WTC11 (cell line): ENCODE measurements around the gene VCPKMT. TPM values are rescaled to one million over a fixed set of nuclear protein-coding genes. Genes with fewer than 3 reads are reported as not detected.

Source experiments
- ATAC-seq: fragments of 200-7000 bp; cut with Tn5 transposase; 2 replicates; pipeline ENCODE4 v1.10.0; 2021; ENCODE audit warnings: mild to moderate bottlenecking, moderate library complexity
- CTCF ChIA-PET: fragments of 300-600 bp; sonication (Branson Sonifier 250); formaldehyde crosslinking; loops from one replicate; lab custom pipeline; 2021; ENCODE audit warnings: antibody characterized with exemption; lab: Charles Lee
- POLR2A ChIA-PET: fragments of 350-600 bp; sonication (Branson Sonifier 250); formaldehyde crosslinking; loops from one replicate; lab custom pipeline; 2021; ENCODE audit warnings: antibody characterized with exemption; lab: Charles Lee
- DNase-seq: peaks from one replicate; pipeline ENCODE4 v3.0.0; 2021; ENCODE audit warnings: low spot score
- H3K27ac Mint-ChIP-seq: 2 replicates; pipeline ENCODE4 v1.8.0; 2021; ENCODE audit warnings: mixed read lengths
- H3K27me3 Mint-ChIP-seq: 2 replicates; pipeline ENCODE4 v1.8.0; 2021; ENCODE audit warnings: low read depth, mild to moderate bottlenecking, moderate library complexity, mixed read lengths
- H3K36me3 Mint-ChIP-seq: 2 replicates; pipeline ENCODE4 v1.8.0; 2021; ENCODE audit warnings: mixed read lengths
- H3K4me1 Mint-ChIP-seq: 2 replicates; pipeline ENCODE4 v1.8.0; 2022; ENCODE audit warnings: mixed read lengths
- H3K4me3 Mint-ChIP-seq: 2 replicates; pipeline ENCODE4 v1.8.0; 2021; ENCODE audit warnings: mild to moderate bottlenecking, moderate library complexity, mixed read lengths
- H3K9me3 Mint-ChIP-seq: 2 replicates; pipeline ENCODE4 v1.8.0; 2021; ENCODE audit warnings: mixed read lengths
- GRHL2 ChIP-seq: fragments of 250-450 bp; sonication (Bioruptor Pico); IDR thresholded peaks from 2 replicates; pipeline ENCODE4 v1.8.0; 2022; ENCODE audit warnings: mild to moderate bottlenecking, moderate library complexity; ENCODE audit not compliant: insufficient replicate concordance, severe bottlenecking
- IRF2 ChIP-seq: sonication (generic); formaldehyde crosslinking; IDR thresholded peaks from 2 replicates; pipeline ENCODE4 v1.8.0; 2022; ENCODE audit warnings: low read depth, missing genetic modification reagents, borderline replicate concordance
- NFATC4 ChIP-seq: fragments of 250-450 bp; sonication (Bioruptor Pico); IDR thresholded peaks from 2 replicates; pipeline ENCODE4 v1.9.0; 2021; ENCODE audit warnings: mild to moderate bottlenecking
- NFE2L1 ChIP-seq: sonication (generic); formaldehyde crosslinking; IDR thresholded peaks from 2 replicates; pipeline ENCODE4 v1.8.1; 2023; ENCODE audit warnings: missing genetic modification reagents
- NFYB ChIP-seq: sonication (generic); formaldehyde crosslinking; conservative IDR thresholded peaks from 2 replicates; pipeline ENCODE4 v1.8.0; 2022; ENCODE audit warnings: low read depth, missing genetic modification reagents
- NR1H2 ChIP-seq: sonication (generic); formaldehyde crosslinking; IDR thresholded peaks from 2 replicates; pipeline ENCODE4 v1.9.0; 2021; ENCODE audit warnings: mild to moderate bottlenecking, moderate library complexity, missing genetic modification reagents
- NR3C1 ChIP-seq: sonication (generic); formaldehyde crosslinking; conservative IDR thresholded peaks from 2 replicates; pipeline ENCODE4 v1.8.1; 2023; ENCODE audit warnings: low read depth, mild to moderate bottlenecking, missing genetic modification reagents
- OVOL2 ChIP-seq: fragments of 250-450 bp; sonication (Bioruptor Pico); IDR thresholded peaks from 2 replicates; pipeline ENCODE4 v1.9.0; 2021; ENCODE audit warnings: mild to moderate bottlenecking, borderline replicate concordance
- PRRX2 ChIP-seq: fragments of 250-450 bp; sonication (Bioruptor Pico); IDR thresholded peaks from 2 replicates; pipeline ENCODE4 v1.8.0; 2021; ENCODE audit warnings: mild to moderate bottlenecking
- RORB ChIP-seq: fragments of 250-450 bp; sonication (Bioruptor Pico); IDR thresholded peaks from 2 replicates; pipeline ENCODE4 v1.9.0; 2021; ENCODE audit warnings: mild to moderate bottlenecking
- SMAD4 ChIP-seq: sonication (generic); formaldehyde crosslinking; IDR thresholded peaks from 2 replicates; pipeline ENCODE4 v1.8.0; 2022; ENCODE audit warnings: mild to moderate bottlenecking, missing genetic modification reagents
- SOX15 ChIP-seq: fragments of 250-450 bp; sonication (Bioruptor Pico); IDR thresholded peaks from 2 replicates; pipeline ENCODE4 v1.9.0; 2021; ENCODE audit warnings: mild to moderate bottlenecking
- TP53 ChIP-seq: sonication (generic); formaldehyde crosslinking; IDR thresholded peaks from 2 replicates; pipeline ENCODE4 v1.8.1; 2023; ENCODE audit warnings: mild to moderate bottlenecking, missing genetic modification reagents
- USF2 ChIP-seq: sonication (generic); formaldehyde crosslinking; IDR thresholded peaks from 2 replicates; pipeline ENCODE4 v1.8.1; 2023; ENCODE audit warnings: mild to moderate bottlenecking, missing genetic modification reagents, moderate library complexity
- ZBTB21 ChIP-seq: sonication (generic); formaldehyde crosslinking; IDR thresholded peaks from 2 replicates; pipeline ENCODE4 v1.8.1; 2023; ENCODE audit warnings: mild to moderate bottlenecking, missing genetic modification reagents, borderline replicate concordance
- ZNF138 ChIP-seq: sonication (generic); formaldehyde crosslinking; conservative IDR thresholded peaks from 2 replicates; pipeline ENCODE4 v1.8.1; 2022; ENCODE audit warnings: mild to moderate bottlenecking, moderate library complexity, missing genetic modification reagents
- ZNF219 ChIP-seq: sonication (generic); formaldehyde crosslinking; IDR thresholded peaks from 2 replicates; pipeline ENCODE4 v1.8.0; 2023; ENCODE audit warnings: missing genetic modification reagents, mild to moderate bottlenecking, borderline replicate concordance
- ZNF281 ChIP-seq: sonication (generic); formaldehyde crosslinking; IDR thresholded peaks from 2 replicates; pipeline ENCODE4 v1.8.0; 2023; ENCODE audit warnings: mild to moderate bottlenecking, missing genetic modification reagents
- ZNF396 ChIP-seq: fragments of 250-450 bp; sonication (Bioruptor Pico); IDR thresholded peaks from 2 replicates; pipeline ENCODE4 v1.8.0; 2021; ENCODE audit warnings: mild to moderate bottlenecking, moderate library complexity, borderline replicate concordance
- ZNF416 ChIP-seq: fragments of 250-450 bp; sonication (Bioruptor Pico); IDR thresholded peaks from 2 replicates; pipeline ENCODE4 v1.9.0; 2021; ENCODE audit warnings: mild to moderate bottlenecking, inconsistent platforms
- total RNA-seq: library from RNA; stranded (reverse); gene quantifications from 3 replicates; pipeline ENCODE4 v1.2.3, GENCODE V29; 2021
- TF ChIP-seq, protein P1 (sequence below): sonication (generic); formaldehyde crosslinking; IDR thresholded peaks from 2 replicates; pipeline ENCODE4 v1.8.0; 2022; ENCODE audit warnings: mild to moderate bottlenecking, missing genetic modification reagents
- TF ChIP-seq, protein P2 (sequence below): sonication (generic); formaldehyde crosslinking; IDR thresholded peaks from 2 replicates; pipeline ENCODE4 v1.8.1; 2022; ENCODE audit warnings: missing genetic modification reagents, borderline replicate concordance
- TF ChIP-seq, protein P3 (sequence below): sonication (generic); formaldehyde crosslinking; IDR thresholded peaks from 2 replicates; pipeline ENCODE4 v1.8.1; 2023; ENCODE audit warnings: mild to moderate bottlenecking, missing genetic modification reagents

Gene VCPKMT
- total RNA-seq, 1 experiment from 2014 or later, result 11.5 TPM

DNA sequence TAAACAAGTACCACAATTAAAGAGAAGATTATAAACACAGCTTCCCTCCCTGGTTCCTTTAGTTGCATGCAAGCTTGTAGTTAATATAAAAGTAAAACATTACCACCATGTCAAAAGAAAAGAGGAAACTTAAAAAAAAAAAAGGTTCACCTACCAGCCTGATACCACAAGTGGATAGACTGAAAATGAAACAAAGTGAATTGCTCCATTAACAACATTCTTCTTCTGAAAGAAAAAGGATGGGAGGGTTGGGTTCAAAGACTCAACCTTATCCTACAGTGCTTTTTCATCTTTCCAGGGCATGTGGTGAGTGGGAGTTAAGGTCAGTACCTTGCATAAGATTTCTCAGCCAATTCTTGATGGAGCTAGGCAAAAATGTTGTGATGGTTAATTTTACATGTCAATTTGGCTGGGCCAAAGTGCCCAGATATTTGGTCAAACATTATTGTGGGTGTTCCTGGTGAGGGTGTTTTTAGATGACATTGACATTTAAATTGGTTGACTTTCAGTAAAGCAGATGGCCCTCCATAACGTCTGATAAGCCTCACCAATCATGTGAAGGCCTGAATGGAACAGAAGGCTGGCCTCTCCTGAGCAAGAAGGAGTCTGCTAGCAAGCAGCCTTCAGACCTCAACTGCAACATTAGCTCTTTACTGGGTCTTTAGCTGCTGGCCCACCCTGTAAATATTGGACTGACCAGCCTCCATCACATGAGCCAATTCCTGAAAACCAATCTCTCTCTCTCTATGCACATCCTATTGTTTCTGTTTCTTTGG, 28.8 kb downstream of the VCPKMT start (continued):
- no peak for TF ChIP-seq USF2 (CRISPR knock-in tag)
- no peak for TF ChIP-seq TP53 (CRISPR knock-in tag)
- no peak for TF ChIP-seq ZNF396 (CRISPR knock-in tag)
- TF ChIP-seq NFYB, result no peak
- TF ChIP-seq, protein P1, sequence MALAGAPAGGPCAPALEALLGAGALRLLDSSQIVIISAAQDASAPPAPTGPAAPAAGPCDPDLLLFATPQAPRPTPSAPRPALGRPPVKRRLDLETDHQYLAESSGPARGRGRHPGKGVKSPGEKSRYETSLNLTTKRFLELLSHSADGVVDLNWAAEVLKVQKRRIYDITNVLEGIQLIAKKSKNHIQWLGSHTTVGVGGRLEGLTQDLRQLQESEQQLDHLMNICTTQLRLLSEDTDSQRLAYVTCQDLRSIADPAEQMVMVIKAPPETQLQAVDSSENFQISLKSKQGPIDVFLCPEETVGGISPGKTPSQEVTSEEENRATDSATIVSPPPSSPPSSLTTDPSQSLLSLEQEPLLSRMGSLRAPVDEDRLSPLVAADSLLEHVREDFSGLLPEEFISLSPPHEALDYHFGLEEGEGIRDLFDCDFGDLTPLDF (CRISPR knock-in tag), result no peak
- no peak for TF ChIP-seq NR3C1
- no peak for TF ChIP-seq RORB (CRISPR knock-in tag)
- no peak for TF ChIP-seq NR1H2 (CRISPR knock-in tag)
- no peak for TF ChIP-seq ZNF138
- no peak for TF ChIP-seq ZNF281 (CRISPR knock-in tag)
- no peak for TF ChIP-seq NFE2L1

DNA sequence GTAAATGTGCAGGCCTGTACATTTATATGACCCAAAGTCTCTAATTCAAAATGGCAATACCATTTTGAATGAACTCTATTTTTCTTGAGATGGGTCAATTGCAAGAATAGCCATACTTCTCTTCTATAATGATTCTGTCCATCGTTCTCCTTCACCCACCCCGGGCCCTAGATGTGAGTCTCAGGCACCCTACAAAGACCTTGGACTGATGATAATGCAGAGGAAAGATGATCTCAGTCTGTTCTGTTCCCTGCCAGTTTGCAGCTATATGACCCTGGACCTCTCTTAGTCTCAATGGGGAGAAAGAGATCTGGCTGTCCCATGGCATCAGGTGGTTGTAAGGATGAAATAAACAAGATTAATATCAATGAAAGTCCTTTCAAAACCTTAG, 30.1 kb downstream of the VCPKMT start:
- H3K4me3 Mint-ChIP-seq, result no peak overlapping the region
- no peak overlapping the region for H3K27ac Mint-ChIP-seq
- no peaks in the 10 kb centered on the region for H3K36me3 Mint-ChIP-seq
- no peaks in the 10 kb centered on the region for H3K27me3 Mint-ChIP-seq
- TF ChIP-seq ZNF416 (CRISPR knock-in tag), result no peak
- no peak for TF ChIP-seq NFATC4
- no peak for TF ChIP-seq PRRX2 (CRISPR knock-in tag)
- TF ChIP-seq ZBTB21 (CRISPR knock-in tag), result no peak
- no peak for TF ChIP-seq RORB (CRISPR knock-in tag)
- TF ChIP-seq, protein P2, sequence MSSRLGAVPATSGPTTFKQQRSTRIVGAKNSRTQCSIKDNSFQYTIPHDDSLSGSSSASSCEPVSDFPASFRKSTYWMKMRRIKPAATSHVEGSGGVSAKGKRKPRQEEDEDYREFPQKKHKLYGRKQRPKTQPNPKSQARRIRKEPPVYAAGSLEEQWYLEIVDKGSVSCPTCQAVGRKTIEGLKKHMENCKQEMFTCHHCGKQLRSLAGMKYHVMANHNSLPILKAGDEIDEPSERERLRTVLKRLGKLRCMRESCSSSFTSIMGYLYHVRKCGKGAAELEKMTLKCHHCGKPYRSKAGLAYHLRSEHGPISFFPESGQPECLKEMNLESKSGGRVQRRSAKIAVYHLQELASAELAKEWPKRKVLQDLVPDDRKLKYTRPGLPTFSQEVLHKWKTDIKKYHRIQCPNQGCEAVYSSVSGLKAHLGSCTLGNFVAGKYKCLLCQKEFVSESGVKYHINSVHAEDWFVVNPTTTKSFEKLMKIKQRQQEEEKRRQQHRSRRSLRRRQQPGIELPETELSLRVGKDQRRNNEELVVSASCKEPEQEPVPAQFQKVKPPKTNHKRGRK, result no peak
- TF ChIP-seq SOX15 (CRISPR knock-in tag), result no peak
- TF ChIP-seq GRHL2 (CRISPR knock-in tag), result no peak
- no peak for TF ChIP-seq OVOL2 (CRISPR knock-in tag)
- TF ChIP-seq, protein P3, sequence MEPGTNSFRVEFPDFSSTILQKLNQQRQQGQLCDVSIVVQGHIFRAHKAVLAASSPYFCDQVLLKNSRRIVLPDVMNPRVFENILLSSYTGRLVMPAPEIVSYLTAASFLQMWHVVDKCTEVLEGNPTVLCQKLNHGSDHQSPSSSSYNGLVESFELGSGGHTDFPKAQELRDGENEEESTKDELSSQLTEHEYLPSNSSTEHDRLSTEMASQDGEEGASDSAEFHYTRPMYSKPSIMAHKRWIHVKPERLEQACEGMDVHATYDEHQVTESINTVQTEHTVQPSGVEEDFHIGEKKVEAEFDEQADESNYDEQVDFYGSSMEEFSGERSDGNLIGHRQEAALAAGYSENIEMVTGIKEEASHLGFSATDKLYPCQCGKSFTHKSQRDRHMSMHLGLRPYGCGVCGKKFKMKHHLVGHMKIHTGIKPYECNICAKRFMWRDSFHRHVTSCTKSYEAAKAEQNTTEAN (CRISPR knock-in tag), result no peak
- TF ChIP-seq IRF2 (CRISPR knock-in tag), result no peak
- TF ChIP-seq SMAD4, result no peak
- no peak for TF ChIP-seq ZNF219 (CRISPR knock-in tag)
- H3K4me1 Mint-ChIP-seq, result peaks cover 7% of the 10 kb centered on the region
- DNase-seq, result no peak
- no peak for ATAC-seq
- no peaks in the 10 kb centered on the region for H3K9me3 Mint-ChIP-seq
- CTCF ChIA-PET, result interaction anchor here (1.3 to 1.4 kb wide), 2 partner anchors 21 to 224 kb away, joined by 3 read pairs; no protein-coding TSS in a partner anchor
- POLR2A ChIA-PET, result no interaction called here
